ENCODE results near the gene BABAM2.

The BABAM2 gene

GRCh38 chr2:27890146-27890923 is at the start of gene BABAM2, which contains the start of gene RBKS:
BABAM2 (plus strand) TSS chr2:27890729; CDS start chr2:27894557, 3,828 bp downstream.
RBKS (minus strand) TSS chr2:27890387; CDS start chr2:27890345, 42 bp downstream.
- peak within 1 kb of the TSS; percentile 73 for H3K4me3 ChIP-seq (ENCODE audit: insufficient read depth, low read length, poor library complexity, severe bottlenecking)
- H3K27ac ChIP-seq (ENCODE audit: low read depth, low read length), result peak within 1 kb of the TSS; percentile 69
- H3K27me3 ChIP-seq (ENCODE audit: low read length), result no peaks in the 10 kb centered on the region
- peaks cover 13% of the 10 kb centered on the region for H3K79me2 ChIP-seq (ENCODE audit: insufficient read depth, low read length)
- no peaks in the 10 kb centered on the region for H3K36me3 ChIP-seq (ENCODE audit: low read length)
- TF ChIP-seq EZH2phosphoT487 (conservative IDR thresholded peaks at IDR 0.05; ENCODE audit: low read length), result no peak
- TF ChIP-seq, protein P1, sequence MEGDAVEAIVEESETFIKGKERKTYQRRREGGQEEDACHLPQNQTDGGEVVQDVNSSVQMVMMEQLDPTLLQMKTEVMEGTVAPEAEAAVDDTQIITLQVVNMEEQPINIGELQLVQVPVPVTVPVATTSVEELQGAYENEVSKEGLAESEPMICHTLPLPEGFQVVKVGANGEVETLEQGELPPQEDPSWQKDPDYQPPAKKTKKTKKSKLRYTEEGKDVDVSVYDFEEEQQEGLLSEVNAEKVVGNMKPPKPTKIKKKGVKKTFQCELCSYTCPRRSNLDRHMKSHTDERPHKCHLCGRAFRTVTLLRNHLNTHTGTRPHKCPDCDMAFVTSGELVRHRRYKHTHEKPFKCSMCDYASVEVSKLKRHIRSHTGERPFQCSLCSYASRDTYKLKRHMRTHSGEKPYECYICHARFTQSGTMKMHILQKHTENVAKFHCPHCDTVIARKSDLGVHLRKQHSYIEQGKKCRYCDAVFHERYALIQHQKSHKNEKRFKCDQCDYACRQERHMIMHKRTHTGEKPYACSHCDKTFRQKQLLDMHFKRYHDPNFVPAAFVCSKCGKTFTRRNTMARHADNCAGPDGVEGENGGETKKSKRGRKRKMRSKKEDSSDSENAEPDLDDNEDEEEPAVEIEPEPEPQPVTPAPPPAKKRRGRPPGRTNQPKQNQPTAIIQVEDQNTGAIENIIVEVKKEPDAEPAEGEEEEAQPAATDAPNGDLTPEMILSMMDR (IDR thresholded peaks at IDR 0.05; ENCODE audit: insufficient read depth, low read length, poor library complexity, severe bottlenecking), result no peak
- peak within 1 kb of the TSS; percentile 87 for H3K4me2 ChIP-seq (ENCODE audit: low read depth, low read length, poor library complexity, severe bottlenecking)
- peak within 1 kb of the TSS; percentile 77 for H3K9ac ChIP-seq (ENCODE audit: low read length)
- no peaks in the 10 kb centered on the region for H4K20me1 ChIP-seq (ENCODE audit: low read depth, low read length)
- peak within 1 kb of the TSS; percentile 96 for H2AFZ ChIP-seq (ENCODE audit: low read depth, low read length, severe bottlenecking)
- no peaks in the 10 kb centered on the region for H3K9me3 ChIP-seq (ENCODE audit: insufficient read depth, low read length)
- H3F3A ChIP-seq (ENCODE audit: insufficient read depth), result peaks cover 22% of the 10 kb centered on the region
- H3K9me2 ChIP-seq (replicated peaks; ENCODE audit: insufficient read depth, low read length), result no peaks in the 10 kb centered on the region

- Histone ChIP-seq H3K36me3 (ENCODE audit: low read length) (no peaks in the 10 kb centered on the region), H3K9ac (ENCODE audit: low read length) (no peak overlapping the region), H3F3A (ENCODE audit: insufficient read depth) (no peaks in the 10 kb centered on the region), H3K9me2 (replicated peaks; ENCODE audit: insufficient read depth, low read length) (no peaks in the 10 kb centered on the region), H2AFZ (ENCODE audit: low read depth, low read length, severe bottlenecking) (no peak overlapping the region), H3K4me3 (ENCODE audit: insufficient read depth, low read length, poor library complexity, severe bottlenecking) (no peak overlapping the region), H3K9me3 (ENCODE audit: insufficient read depth, low read length) (no peaks in the 10 kb centered on the region), H3K27me3 (ENCODE audit: low read length) (no peaks in the 10 kb centered on the region), H4K20me1 (ENCODE audit: low read depth, low read length) (no peaks in the 10 kb centered on the region), H3K27ac (ENCODE audit: low read depth, low read length) (no peak overlapping the region), H3K79me2 (ENCODE audit: insufficient read depth, low read length) (no peaks in the 10 kb centered on the region), H3K4me2 (ENCODE audit: low read depth, low read length, poor library complexity, severe bottlenecking) (no peak overlapping the region)
- TF ChIP-seq EZH2phosphoT487 (conservative IDR thresholded peaks at IDR 0.05; ENCODE audit: low read length), result no peak
- TF ChIP-seq, protein P1 (IDR thresholded peaks at IDR 0.05; ENCODE audit: insufficient read depth, low read length, poor library complexity, severe bottlenecking), result no peak
Measured at GRCh38 chr2:27842894-27843293, 47.6 kb upstream of the BABAM2 start.

- no peak overlapping the region for H3K4me3 ChIP-seq (ENCODE audit: insufficient read depth, low read length, poor library complexity, severe bottlenecking)
Measured at GRCh38 chr2:27843992-27844391, 46.5 kb upstream of the BABAM2 start.

More at GRCh38 chr2:27843992-27844391, 46.5 kb upstream of the BABAM2 start:
- Histone ChIP-seq H4K20me1 (ENCODE audit: low read depth, low read length) (no peaks in the 10 kb centered on the region), H3K9me2 (replicated peaks; ENCODE audit: insufficient read depth, low read length) (no peaks in the 10 kb centered on the region), H3K27ac (ENCODE audit: low read depth, low read length) (no peak overlapping the region), H3K9ac (ENCODE audit: low read length) (no peak overlapping the region), H3K79me2 (ENCODE audit: insufficient read depth, low read length) (no peaks in the 10 kb centered on the region), H2AFZ (ENCODE audit: low read depth, low read length, severe bottlenecking) (no peak overlapping the region), H3K27me3 (ENCODE audit: low read length) (no peaks in the 10 kb centered on the region), H3K4me2 (ENCODE audit: low read depth, low read length, poor library complexity, severe bottlenecking) (no peak overlapping the region), H3F3A (ENCODE audit: insufficient read depth) (no peaks in the 10 kb centered on the region), H3K9me3 (ENCODE audit: insufficient read depth, low read length) (no peaks in the 10 kb centered on the region), H3K36me3 (ENCODE audit: low read length) (no peaks in the 10 kb centered on the region)
- TF ChIP-seq, protein P1 (IDR thresholded peaks at IDR 0.05; ENCODE audit: insufficient read depth, low read length, poor library complexity, severe bottlenecking), result no peak
- no peak for TF ChIP-seq EZH2phosphoT487 (conservative IDR thresholded peaks at IDR 0.05; ENCODE audit: low read length)

All from SU-DHL-6 (cell line).